Type B pancreatic cell (in vitro differentiated cells): ENCODE measurements around the gene GRPR. TPM values are rescaled to one million over a fixed set of nuclear protein-coding genes. Genes with fewer than 3 reads are reported as not detected.

Experiments
- DNase-seq: peaks from one replicate; pipeline ENCODE4 v3.0.0; 2021; ENCODE audit warnings: mixed read lengths; ENCODE audit not compliant: unreplicated experiment; ENCODE audit errors: extremely low spot score
- H3K27ac Mint-ChIP-seq: 2 replicates; pipeline ENCODE4 v1.8.0; 2021; ENCODE audit warnings: mild to moderate bottlenecking, mixed read lengths
- H3K27me3 Mint-ChIP-seq: 2 replicates; pipeline ENCODE4 v1.8.0; 2021; ENCODE audit warnings: mixed read lengths
- H3K36me3 Mint-ChIP-seq: 2 replicates; pipeline ENCODE4 v1.8.0; 2021; ENCODE audit warnings: mixed read lengths
- H3K4me1 Mint-ChIP-seq: one replicate; pipeline ENCODE4 v1.8.0; 2021; ENCODE audit warnings: mixed read lengths; ENCODE audit not compliant: unreplicated experiment
- H3K4me3 Mint-ChIP-seq: 2 replicates; pipeline ENCODE4 v1.8.0; 2021; ENCODE audit warnings: mild to moderate bottlenecking, mixed read lengths
- H3K9me3 Mint-ChIP-seq: 2 replicates; pipeline ENCODE4 v1.8.0; 2021; ENCODE audit warnings: mixed read lengths
- CTCF ChIP-seq: fragments of 200-600 bp; sonication (generic); conservative IDR thresholded peaks from 2 replicates; pipeline ENCODE4 v1.5.0; 2021; ENCODE audit warnings: antibody characterized with exemption, mild to moderate bottlenecking
- total RNA-seq: library from RNA; stranded (reverse); gene quantifications from 2 replicates; pipeline ENCODE4 v1.2.1, GENCODE V29; 2021; ENCODE audit warnings: low replicate concordance

The GRPR gene
- total RNA-seq, 1 donor from 2014 or later: 3.4 TPM

GRCh38 chrX:16119353-16120220, 3.8 kb upstream of the GRPR start:
- Mint-ChIP-seq H3K4me3 (no peak overlapping the region), H3K9me3 (peaks cover 9% of the 10 kb centered on the region), H3K36me3 (no peaks in the 10 kb centered on the region), H3K27ac (no peak overlapping the region), H3K4me1 (peaks cover 9% of the 10 kb centered on the region), H3K27me3 (peaks cover 20% of the 10 kb centered on the region)
- DNase-seq: no peak
- TF ChIP-seq CTCF: no peak

GRCh38 chrX:16120431-16120830, 2.9 kb upstream of the GRPR start:
- H3K4me3 Mint-ChIP-seq: no peak overlapping the region

GRCh38 chrX:16124201-16124600, 836 bp downstream of the GRPR start:
- peaks cover 9% of the 10 kb centered on the region for H3K4me1 Mint-ChIP-seq
- no peak for DNase-seq
- H3K4me3 Mint-ChIP-seq: peak overlapping the region; percentile 79
- H3K27ac Mint-ChIP-seq: no peak overlapping the region
- no peaks in the 10 kb centered on the region for H3K36me3 Mint-ChIP-seq
- TF ChIP-seq CTCF: no peak
- H3K9me3 Mint-ChIP-seq: peaks cover 7% of the 10 kb centered on the region
- peaks cover 30% of the 10 kb centered on the region for H3K27me3 Mint-ChIP-seq

More at GRCh38 chrX:16120431-16120830, 2.9 kb upstream of the GRPR start:
- no peaks in the 10 kb centered on the region for H3K36me3 Mint-ChIP-seq
- no peak overlapping the region for H3K27ac Mint-ChIP-seq
- DNase-seq: no peak
- peaks cover 5% of the 10 kb centered on the region for H3K4me1 Mint-ChIP-seq
- no peak for TF ChIP-seq CTCF
- peaks cover 9% of the 10 kb centered on the region for H3K9me3 Mint-ChIP-seq
- H3K27me3 Mint-ChIP-seq: peaks cover 22% of the 10 kb centered on the region

GRCh38 chrX:16125520-16126149, 2.3 kb downstream of the GRPR start:
- Mint-ChIP-seq H3K4me1 (peaks cover 9% of the 10 kb centered on the region), H3K36me3 (no peaks in the 10 kb centered on the region), H3K27ac (no peak overlapping the region), H3K27me3 (peaks cover 22% of the 10 kb centered on the region), H3K4me3 (peak overlapping the region; percentile 70), H3K9me3 (no peaks in the 10 kb centered on the region)
- no peak for DNase-seq
- TF ChIP-seq CTCF: no peak

- Mint-ChIP-seq H3K4me1 (peaks cover 1% of the 10 kb centered on the region), H3K9me3 (no peaks in the 10 kb centered on the region), H3K27me3 (peaks cover 5% of the 10 kb centered on the region), H3K27ac (no peak overlapping the region), H3K4me3 (no peak overlapping the region), H3K36me3 (no peaks in the 10 kb centered on the region)
- TF ChIP-seq CTCF: no peak
- no peak for DNase-seq
Measured at GRCh38 chrX:16130707-16131106, 7.3 kb downstream of the GRPR start.
